ENCODE measurements around the gene TEPSIN.

TEPSIN gene

GRCh38 chr17:81272616-81273015, 33.8 kb upstream of the TEPSIN start (continued):
- TF ChIP-seq RARB (CRISPR knock-in tag; IDR thresholded peaks at IDR 0.05): no peak
- TF ChIP-seq ZNF70 (CRISPR knock-in tag; IDR thresholded peaks at IDR 0.05): no peak

DNA sequence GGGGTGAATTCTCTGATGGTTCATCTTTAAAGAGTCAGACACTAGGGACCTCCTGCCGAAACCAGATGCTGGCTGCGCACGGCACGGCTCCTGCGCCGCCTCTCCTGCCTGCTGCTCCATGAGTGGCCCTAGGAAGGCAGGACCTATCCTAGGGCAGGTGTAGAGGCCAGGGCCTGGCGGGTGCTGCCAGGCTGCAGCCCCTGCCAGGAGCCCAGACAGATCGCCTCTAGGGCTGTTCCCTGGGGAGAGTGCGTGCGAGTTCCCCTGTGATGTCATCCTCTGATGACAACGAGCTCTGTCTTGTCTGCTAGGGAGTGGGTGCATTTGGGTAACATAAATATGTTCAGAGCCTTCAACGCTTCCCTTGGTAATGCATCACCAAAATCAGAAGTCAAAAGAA, 32.4 kb upstream of the TEPSIN start:
- ATAC-seq: no peak
- TF ChIP-seq BACH2 (CRISPR knock-in tag; IDR thresholded peaks at IDR 0.05; ENCODE audit: borderline replicate concordance) (no peak), OSR1 (CRISPR knock-in tag; IDR thresholded peaks at IDR 0.05) (no peak), TOX (CRISPR knock-in tag; IDR thresholded peaks at IDR 0.05; ENCODE audit: borderline replicate concordance) (no peak), CREB5 (CRISPR knock-in tag; IDR thresholded peaks at IDR 0.05; ENCODE audit: low read depth) (no peak), TCF4 (CRISPR knock-in tag; IDR thresholded peaks at IDR 0.05; ENCODE audit: borderline replicate concordance) (no peak), CSDC2 (CRISPR knock-in tag; IDR thresholded peaks at IDR 0.05) (no peak), ARNTL (CRISPR knock-in tag; IDR thresholded peaks at IDR 0.05; ENCODE audit: borderline replicate concordance, low read depth) (no peak), CSRNP3 (CRISPR knock-in tag; IDR thresholded peaks at IDR 0.05) (no peak), ESRRG (CRISPR knock-in tag; IDR thresholded peaks at IDR 0.05) (no peak), ZFP3 (CRISPR knock-in tag; IDR thresholded peaks at IDR 0.05) (no peak), ZNF70 (CRISPR knock-in tag; IDR thresholded peaks at IDR 0.05) (no peak), ZNF8 (CRISPR knock-in tag; IDR thresholded peaks at IDR 0.05) (no peak), RARB (CRISPR knock-in tag; IDR thresholded peaks at IDR 0.05) (no peak)
- TF ChIP-seq, protein P1, sequence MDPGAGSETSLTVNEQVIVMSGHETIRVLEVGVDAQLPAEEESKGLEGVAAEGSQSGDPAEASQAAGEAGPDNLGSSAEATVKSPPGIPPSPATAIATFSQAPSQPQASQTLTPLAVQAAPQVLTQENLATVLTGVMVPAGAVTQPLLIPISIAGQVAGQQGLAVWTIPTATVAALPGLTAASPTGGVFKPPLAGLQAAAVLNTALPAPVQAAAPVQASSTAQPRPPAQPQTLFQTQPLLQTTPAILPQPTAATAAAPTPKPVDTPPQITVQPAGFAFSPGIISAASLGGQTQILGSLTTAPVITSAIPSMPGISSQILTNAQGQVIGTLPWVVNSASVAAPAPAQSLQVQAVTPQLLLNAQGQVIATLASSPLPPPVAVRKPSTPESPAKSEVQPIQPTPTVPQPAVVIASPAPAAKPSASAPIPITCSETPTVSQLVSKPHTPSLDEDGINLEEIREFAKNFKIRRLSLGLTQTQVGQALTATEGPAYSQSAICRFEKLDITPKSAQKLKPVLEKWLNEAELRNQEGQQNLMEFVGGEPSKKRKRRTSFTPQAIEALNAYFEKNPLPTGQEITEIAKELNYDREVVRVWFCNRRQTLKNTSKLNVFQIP (CRISPR knock-in tag; IDR thresholded peaks at IDR 0.05; ENCODE audit: borderline replicate concordance, low read depth): no peak
- TF ChIP-seq, protein P2, sequence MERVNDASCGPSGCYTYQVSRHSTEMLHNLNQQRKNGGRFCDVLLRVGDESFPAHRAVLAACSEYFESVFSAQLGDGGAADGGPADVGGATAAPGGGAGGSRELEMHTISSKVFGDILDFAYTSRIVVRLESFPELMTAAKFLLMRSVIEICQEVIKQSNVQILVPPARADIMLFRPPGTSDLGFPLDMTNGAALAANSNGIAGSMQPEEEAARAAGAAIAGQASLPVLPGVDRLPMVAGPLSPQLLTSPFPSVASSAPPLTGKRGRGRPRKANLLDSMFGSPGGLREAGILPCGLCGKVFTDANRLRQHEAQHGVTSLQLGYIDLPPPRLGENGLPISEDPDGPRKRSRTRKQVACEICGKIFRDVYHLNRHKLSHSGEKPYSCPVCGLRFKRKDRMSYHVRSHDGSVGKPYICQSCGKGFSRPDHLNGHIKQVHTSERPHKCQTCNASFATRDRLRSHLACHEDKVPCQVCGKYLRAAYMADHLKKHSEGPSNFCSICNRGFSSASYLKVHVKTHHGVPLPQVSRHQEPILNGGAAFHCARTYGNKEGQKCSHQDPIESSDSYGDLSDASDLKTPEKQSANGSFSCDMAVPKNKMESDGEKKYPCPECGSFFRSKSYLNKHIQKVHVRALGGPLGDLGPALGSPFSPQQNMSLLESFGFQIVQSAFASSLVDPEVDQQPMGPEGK (CRISPR knock-in tag; IDR thresholded peaks at IDR 0.05; ENCODE audit: borderline replicate concordance): no peak
- TF ChIP-seq, protein P3, sequence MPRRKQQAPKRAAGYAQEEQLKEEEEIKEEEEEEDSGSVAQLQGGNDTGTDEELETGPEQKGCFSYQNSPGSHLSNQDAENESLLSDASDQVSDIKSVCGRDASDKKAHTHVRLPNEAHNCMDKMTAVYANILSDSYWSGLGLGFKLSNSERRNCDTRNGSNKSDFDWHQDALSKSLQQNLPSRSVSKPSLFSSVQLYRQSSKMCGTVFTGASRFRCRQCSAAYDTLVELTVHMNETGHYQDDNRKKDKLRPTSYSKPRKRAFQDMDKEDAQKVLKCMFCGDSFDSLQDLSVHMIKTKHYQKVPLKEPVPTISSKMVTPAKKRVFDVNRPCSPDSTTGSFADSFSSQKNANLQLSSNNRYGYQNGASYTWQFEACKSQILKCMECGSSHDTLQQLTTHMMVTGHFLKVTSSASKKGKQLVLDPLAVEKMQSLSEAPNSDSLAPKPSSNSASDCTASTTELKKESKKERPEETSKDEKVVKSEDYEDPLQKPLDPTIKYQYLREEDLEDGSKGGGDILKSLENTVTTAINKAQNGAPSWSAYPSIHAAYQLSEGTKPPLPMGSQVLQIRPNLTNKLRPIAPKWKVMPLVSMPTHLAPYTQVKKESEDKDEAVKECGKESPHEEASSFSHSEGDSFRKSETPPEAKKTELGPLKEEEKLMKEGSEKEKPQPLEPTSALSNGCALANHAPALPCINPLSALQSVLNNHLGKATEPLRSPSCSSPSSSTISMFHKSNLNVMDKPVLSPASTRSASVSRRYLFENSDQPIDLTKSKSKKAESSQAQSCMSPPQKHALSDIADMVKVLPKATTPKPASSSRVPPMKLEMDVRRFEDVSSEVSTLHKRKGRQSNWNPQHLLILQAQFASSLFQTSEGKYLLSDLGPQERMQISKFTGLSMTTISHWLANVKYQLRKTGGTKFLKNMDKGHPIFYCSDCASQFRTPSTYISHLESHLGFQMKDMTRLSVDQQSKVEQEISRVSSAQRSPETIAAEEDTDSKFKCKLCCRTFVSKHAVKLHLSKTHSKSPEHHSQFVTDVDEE (CRISPR knock-in tag; IDR thresholded peaks at IDR 0.05): no peak

DNA sequence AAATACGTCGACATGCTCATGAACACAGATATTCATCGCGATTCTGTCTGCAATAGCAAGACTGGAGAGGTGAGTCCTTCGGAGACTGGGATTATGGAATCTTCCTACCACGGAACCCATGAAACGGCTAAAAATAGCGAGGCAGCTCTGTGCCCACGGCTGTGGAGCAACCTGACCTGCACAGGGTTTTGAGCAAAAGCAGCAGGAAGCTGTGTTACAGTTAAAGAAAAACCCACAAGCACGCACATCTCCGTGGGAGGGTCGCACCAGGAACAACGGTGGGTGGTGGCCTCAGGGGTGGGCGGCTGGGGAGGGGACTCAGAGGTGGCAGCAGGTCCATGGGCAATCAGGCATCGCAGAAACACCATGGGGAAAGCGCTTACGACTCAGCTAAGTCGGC, 31.4 kb upstream of the TEPSIN start:
- ATAC-seq: no peak
- TF ChIP-seq, protein P1 (CRISPR knock-in tag; IDR thresholded peaks at IDR 0.05; ENCODE audit: borderline replicate concordance, low read depth): no peak
- TF ChIP-seq ZNF565 (CRISPR knock-in tag; conservative IDR thresholded peaks at IDR 0.05; ENCODE audit: low read depth): no peak

Data from SK-N-SH treated with all-trans-retinoic acid at 6 μM for 48 hours (cell line).